ENCODE measurements around the gene PRKCE.

DNA sequence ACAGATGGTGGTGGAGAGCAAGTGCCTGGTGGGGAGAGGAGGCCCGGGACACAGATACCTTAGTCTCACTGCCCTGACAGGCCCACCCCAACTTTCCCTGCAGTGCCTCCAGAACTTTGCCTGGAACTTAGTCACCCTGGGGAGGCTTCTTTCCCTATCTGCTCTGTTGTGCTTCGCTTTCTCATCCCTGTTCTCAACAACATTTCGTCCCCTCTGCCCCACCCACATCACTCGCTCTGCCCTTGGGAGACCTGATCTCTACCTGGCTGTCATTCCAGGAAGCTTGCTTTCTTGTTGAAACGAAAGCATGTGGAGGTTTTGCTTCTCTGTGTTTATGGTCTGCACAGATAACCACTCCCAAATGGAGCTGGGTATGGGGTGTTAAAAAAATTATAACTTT is 93.8 kb downstream of the PRKCE start:
- TF ChIP-seq GATA3 (IDR thresholded peaks at IDR 0.05; ENCODE audit: low read depth, low read length) (no peak), GATA2 (IDR thresholded peaks at IDR 0.05; ENCODE audit: low read depth, low read length) (no peak)
